Panc1 (cell line): ENCODE results near the gene DDI1.

ENCODE experiments used
- POLR2AphosphoS5 ChIP-seq: IDR thresholded peaks from 2 replicates; pipeline ENCODE4 v1.6.1; 2012; ENCODE audit warnings: mild to moderate bottlenecking, low read depth, low read length, moderate library complexity
- TF ChIP-seq, protein P1 (sequence below): fragments of 450-650 bp; IDR thresholded peaks from 2 replicates; pipeline ENCODE4 v1.5.1; 2017; ENCODE audit warnings: mild to moderate bottlenecking
- TF ChIP-seq, protein P2 (sequence below), 2 experiments: IDR thresholded peaks; 2 replicates each; pipeline ENCODE4 v1.6.1; 2011 to 2012; ENCODE audit warnings: low read depth in 2 of 2, control low read depth in 1 of 2, low read length in 1 of 2, mild to moderate bottlenecking in 1 of 2, moderate library complexity in 1 of 2; ENCODE audit not compliant: insufficient read depth in 1 of 2

- TF ChIP-seq, protein P1, sequence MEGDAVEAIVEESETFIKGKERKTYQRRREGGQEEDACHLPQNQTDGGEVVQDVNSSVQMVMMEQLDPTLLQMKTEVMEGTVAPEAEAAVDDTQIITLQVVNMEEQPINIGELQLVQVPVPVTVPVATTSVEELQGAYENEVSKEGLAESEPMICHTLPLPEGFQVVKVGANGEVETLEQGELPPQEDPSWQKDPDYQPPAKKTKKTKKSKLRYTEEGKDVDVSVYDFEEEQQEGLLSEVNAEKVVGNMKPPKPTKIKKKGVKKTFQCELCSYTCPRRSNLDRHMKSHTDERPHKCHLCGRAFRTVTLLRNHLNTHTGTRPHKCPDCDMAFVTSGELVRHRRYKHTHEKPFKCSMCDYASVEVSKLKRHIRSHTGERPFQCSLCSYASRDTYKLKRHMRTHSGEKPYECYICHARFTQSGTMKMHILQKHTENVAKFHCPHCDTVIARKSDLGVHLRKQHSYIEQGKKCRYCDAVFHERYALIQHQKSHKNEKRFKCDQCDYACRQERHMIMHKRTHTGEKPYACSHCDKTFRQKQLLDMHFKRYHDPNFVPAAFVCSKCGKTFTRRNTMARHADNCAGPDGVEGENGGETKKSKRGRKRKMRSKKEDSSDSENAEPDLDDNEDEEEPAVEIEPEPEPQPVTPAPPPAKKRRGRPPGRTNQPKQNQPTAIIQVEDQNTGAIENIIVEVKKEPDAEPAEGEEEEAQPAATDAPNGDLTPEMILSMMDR: no peak
- TF ChIP-seq, protein P2, sequence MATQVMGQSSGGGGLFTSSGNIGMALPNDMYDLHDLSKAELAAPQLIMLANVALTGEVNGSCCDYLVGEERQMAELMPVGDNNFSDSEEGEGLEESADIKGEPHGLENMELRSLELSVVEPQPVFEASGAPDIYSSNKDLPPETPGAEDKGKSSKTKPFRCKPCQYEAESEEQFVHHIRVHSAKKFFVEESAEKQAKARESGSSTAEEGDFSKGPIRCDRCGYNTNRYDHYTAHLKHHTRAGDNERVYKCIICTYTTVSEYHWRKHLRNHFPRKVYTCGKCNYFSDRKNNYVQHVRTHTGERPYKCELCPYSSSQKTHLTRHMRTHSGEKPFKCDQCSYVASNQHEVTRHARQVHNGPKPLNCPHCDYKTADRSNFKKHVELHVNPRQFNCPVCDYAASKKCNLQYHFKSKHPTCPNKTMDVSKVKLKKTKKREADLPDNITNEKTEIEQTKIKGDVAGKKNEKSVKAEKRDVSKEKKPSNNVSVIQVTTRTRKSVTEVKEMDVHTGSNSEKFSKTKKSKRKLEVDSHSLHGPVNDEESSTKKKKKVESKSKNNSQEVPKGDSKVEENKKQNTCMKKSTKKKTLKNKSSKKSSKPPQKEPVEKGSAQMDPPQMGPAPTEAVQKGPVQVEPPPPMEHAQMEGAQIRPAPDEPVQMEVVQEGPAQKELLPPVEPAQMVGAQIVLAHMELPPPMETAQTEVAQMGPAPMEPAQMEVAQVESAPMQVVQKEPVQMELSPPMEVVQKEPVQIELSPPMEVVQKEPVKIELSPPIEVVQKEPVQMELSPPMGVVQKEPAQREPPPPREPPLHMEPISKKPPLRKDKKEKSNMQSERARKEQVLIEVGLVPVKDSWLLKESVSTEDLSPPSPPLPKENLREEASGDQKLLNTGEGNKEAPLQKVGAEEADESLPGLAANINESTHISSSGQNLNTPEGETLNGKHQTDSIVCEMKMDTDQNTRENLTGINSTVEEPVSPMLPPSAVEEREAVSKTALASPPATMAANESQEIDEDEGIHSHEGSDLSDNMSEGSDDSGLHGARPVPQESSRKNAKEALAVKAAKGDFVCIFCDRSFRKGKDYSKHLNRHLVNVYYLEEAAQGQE (IDR thresholded peaks at IDR 0.05; ENCODE audit: insufficient read depth in 1 of 2, low read depth in 2 of 2, low read length in 1 of 2): no peak
- TF ChIP-seq POLR2AphosphoS5: no peak
Observed at GRCh38 chr11:104043678-104044239, 7.3 kb downstream of the DDI1 start.
